ENCODE data around the gene UBE2A.

- TF ChIP-seq CTCF (conservative IDR thresholded peaks at IDR 0.05; ENCODE audit: low read length) (no peak), EZH2phosphoT487 (IDR thresholded peaks at IDR 0.05; ENCODE audit: borderline replicate concordance) (no peak)
Observed at GRCh38 chrX:119541188-119541587, 33.2 kb upstream of the UBE2A start.
